HG03196 (cell line): ENCODE data around the gene ANKS1B.

Experiments
- ATAC-seq: cut with Tn5 transposase; IDR thresholded peaks from one replicate; pipeline ENCODE4 v1.9.1; 2021; ENCODE audit not compliant: unreplicated experiment

Gene ANKS1B

GRCh38 chr12:99140017-99140720, 844.6 kb downstream of the ANKS1B start:
- ATAC-seq = no peak

DNA sequence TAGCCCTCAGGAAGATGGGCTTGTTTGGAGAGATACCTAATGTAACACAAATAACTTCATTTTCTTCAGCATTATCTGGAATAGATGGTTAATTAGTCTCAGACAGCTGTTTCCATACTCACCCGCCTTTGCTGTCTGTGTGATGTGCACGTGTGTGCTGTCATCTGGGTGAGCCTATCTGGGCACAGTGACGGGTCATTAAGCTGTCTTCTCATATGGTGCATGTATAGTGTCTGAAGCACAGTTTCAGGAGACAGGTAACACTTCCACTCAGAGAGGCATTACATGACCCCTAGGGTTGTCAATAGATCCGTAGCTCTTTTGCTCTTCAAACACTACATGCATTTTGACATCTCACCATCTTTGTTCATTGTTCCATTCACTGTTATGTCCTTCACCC, 846.3 kb downstream of the ANKS1B start:
- ATAC-seq = no peak

DNA sequence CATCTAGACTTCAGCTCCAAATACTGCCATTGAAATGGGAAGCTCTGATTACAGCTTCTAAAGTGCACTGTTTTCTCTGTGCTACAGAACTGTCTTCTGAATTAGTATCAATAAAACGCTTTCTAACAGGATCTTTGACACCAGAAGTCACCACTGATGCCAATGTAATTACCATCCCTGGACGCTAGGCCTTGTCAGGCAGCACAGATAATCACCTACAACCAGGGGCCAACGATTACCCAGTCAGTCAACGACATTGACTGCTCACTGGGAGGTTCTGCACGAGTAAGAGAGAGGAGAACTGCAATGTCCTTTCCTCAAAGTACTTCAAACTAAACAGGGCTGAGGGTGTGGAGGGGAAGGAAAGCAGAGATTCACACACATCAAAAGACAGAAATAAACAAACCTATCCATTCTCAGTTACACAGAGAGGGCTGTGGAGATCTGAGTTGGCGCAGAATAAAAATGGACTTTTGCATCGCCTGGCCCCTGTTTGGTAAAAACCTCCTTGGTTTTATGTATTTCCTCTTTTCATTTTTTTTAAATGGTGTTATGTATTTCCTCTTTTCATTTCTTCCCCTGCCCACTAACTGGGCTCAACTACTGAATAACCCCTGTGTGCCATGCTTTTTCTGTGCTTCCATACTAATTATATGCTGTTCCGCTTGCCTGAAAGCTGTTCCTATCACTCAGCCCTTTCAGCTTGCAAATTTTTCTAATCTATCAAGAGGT, 847.4 kb downstream of the ANKS1B start:
- ATAC-seq = no peak

GRCh38 chr12:99136516-99136915, 848.2 kb downstream of the ANKS1B start:
- no peak for ATAC-seq

GRCh38 chr12:99135376-99135775, 849.4 kb downstream of the ANKS1B start:
- no peak for ATAC-seq

DNA sequence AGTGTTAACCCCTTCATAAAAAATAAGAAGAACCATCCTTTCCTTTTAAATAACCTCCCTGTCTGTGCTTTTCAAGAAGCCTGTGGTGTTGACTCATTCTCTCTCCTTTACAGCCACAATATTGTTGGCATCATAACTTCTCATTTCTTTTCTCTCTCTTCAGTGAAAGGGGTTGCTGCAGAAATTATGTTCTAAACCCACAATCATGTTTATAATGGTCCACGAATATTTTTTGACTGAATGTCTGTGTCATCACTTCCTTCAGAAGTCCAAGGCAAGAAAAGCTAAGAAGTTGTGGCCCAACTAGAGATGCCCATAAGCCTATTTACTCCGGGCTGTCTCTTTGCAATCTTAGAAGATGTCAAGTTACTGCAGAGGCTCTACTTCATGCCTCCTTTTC, 851.3 kb downstream of the ANKS1B start:
- no peak for ATAC-seq

DNA sequence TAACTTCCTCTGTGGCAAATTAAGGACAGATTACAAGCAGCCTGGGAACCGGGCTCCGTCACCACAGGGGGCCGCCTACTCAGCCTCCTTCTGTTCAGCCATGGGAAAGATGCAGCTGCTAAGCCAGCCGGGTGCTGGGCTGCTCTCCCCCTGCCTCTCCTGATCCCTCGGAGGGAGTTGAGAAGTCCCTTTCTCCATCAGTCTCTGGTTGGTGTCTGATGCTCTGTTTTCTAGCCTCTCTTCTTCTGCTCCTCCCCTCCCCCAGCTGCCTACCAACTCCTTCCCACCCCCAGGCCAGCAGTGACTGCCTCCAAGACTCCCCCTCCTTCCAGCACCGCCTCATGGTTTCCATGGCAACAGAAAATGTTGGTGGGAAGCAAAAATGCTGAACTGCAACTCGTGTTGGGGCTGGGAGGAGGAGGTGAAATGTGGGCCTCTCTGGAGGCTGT, 853.0 kb downstream of the ANKS1B start:
- ATAC-seq = no peak

GRCh38 chr12:99130808-99131553, 853.8 kb downstream of the ANKS1B start:
- ATAC-seq = peak; percentile 98

- no peak for ATAC-seq
Observed at GRCh38 chr12:99128246-99128802, 856.4 kb downstream of the ANKS1B start.

GRCh38 chr12:99122959-99123358, 861.8 kb downstream of the ANKS1B start:
- no peak for ATAC-seq

DNA sequence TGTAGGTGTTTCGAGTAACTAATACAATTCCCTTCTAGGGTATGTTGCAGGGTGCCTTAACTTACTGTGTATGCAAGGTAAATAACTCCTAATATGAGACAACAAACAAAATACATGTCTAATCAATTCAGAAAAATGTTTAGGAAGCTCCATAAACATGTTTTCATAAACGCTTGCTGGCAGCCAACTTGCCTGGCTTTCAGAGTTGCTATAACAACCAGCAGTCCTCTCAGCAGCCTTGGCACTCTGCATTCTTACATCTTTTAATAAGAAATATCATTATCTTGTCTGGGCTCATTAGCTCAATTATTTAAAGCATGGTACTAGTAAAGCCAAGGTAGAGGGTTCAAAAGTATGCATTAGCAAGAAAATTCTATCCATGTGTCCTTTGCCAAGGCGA, 862.2 kb downstream of the ANKS1B start:
- ATAC-seq = no peak

GRCh38 chr12:99121546-99121945, 863.2 kb downstream of the ANKS1B start:
- ATAC-seq = no peak

GRCh38 chr12:99119943-99120342, 864.8 kb downstream of the ANKS1B start:
- ATAC-seq = no peak

GRCh38 chr12:99119449-99119848, 865.3 kb downstream of the ANKS1B start:
- ATAC-seq = no peak

- no peak for ATAC-seq
Observed at GRCh38 chr12:99111600-99111999, 873.1 kb downstream of the ANKS1B start.

DNA sequence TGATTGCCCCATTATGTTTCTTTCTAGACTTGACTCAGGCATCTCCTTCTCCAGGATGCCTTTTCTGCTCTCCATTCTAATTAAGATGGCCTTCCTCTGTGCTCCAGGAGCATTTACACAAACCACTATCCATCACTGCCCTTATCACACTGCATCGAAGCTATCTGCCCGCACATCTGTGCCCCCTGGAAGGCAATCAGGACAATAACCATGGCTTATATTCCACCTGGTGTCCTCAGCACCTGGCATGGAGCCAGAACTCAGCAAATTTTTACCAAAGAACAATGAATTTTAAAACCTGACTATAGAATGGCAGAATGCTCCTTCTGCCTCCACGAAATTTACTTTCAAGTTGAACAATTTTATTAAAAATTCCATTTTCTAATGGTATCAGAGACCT, 873.9 kb downstream of the ANKS1B start:
- no peak for ATAC-seq

DNA sequence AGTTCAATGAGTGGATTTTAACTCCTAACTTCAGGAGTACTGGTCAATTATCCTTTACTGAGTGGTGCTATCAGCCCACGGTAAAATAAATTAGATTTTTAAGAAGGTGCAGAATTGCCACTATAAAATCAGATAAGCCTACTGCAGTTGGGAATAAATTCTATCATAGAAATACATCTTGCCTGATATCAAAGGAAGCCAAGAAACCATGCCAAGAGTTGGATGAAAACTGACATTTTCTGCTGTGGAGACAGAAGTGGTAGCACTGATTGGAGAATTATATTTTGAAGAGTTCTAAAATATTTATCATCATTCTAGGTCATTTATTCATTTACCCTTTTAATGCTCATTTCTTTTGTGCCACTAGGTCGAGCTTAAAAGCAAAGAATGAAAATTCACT, 874.5 kb downstream of the ANKS1B start:
- ATAC-seq = no peak

DNA sequence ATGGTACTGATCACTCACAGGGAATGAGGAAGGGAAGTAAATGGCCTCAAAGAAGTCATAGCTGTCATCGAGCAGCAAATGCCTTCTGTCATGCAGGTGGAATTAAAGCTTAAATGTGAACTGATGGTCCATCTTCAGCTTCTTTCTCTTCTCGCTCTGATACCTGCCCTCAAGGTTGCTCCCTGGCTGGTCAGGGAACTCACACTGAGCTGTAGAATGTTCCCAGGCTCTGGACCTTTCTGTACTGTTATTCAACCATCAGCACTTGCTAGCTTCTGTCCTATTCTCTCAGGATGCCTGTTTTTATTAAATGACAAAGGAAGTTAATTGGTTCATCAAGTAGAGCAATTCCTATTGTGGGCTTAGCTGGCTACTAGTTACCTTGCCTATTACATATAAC, 875.8 kb downstream of the ANKS1B start:
- no peak for ATAC-seq

DNA sequence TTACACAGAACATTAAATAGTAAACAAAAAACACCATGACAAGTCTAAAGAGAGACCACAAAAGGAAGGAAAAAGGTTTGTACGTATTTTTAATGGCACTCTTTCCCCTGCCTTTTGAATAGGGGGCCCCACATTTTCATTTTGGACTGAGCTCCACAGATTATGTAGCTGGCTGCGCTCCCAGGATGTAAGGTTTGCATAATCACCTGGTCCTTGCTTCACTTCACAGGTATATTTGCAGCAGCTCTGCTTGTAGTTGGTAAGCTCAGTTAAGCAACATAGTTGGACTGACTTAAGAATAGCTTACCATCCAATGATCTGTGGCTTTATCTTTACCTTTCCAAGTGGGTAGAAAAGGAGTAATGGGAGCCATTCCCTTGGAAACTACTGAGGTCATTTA, 885.0 kb downstream of the ANKS1B start:
- ATAC-seq = no peak

GRCh38 chr12:99097171-99097570, 887.6 kb downstream of the ANKS1B start:
- ATAC-seq = no peak

DNA sequence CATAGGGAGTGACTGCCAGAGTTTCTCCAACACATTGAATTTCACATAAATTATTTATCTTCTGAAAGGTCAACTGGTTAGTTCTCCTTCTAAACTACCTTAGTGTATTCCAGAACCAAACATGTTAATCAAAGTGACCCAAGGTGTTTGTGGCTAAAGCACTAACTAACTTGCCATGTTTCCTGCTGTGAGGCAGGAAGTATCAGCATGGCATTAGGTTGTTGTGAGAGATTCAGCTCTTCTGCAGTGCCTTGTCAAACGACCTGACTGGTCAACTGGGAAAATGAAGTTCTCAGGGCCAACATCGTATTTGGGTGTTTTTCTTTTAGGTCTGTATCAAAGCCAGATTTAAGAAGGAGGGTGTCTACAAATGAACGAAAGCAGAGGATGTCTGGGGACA, 891.6 kb downstream of the ANKS1B start:
- ATAC-seq = no peak
